Muscle of back (tissue), 11 donors: ENCODE results near the gene CDH4. TPM values are rescaled to one million over a fixed set of nuclear protein-coding genes. Genes with fewer than 3 reads are reported as not detected.
A peak's percentile ranks its signal among the peaks of the same experiment; 100 is the strongest.

Source experiments
- DNase-seq, 3 donors: peaks; one replicate each; pipeline versions ENCODE4 v3.0.0 to v3.0.0-alpha.2; 2013
- polyA plus RNA-seq, 10 donors: library from polyadenylated mRNA; unstranded; fragments of 120-200 nt; gene quantifications; one replicate each; pipeline ENCODE4 v1.2.1, GENCODE V29; 2013; ENCODE audit not compliant: insufficient read length in 10 of 10

Gene CDH4
- polyA plus RNA-seq, 10 donors: 0.74 to 2.0 (median 1.1) TPM

- DNase-seq: no peak
Measured at GRCh38 chr20:61646986-61647385, 394.9 kb downstream of the CDH4 start.

- no peak for DNase-seq
Measured at GRCh38 chr20:61647702-61648101, 395.6 kb downstream of the CDH4 start.

GRCh38 chr20:61649105-61649859 is 397.2 kb downstream of the CDH4 start:
- no peak for DNase-seq

GRCh38 chr20:61649860-61650162 is 397.8 kb downstream of the CDH4 start:
- DNase-seq: no peak

- no peak for DNase-seq
Measured at GRCh38 chr20:61650912-61651733, 399.1 kb downstream of the CDH4 start.

GRCh38 chr20:61652146-61652545 is 400.1 kb downstream of the CDH4 start:
- no peak for DNase-seq

GRCh38 chr20:61654726-61655125 is 402.7 kb downstream of the CDH4 start:
- no peak for DNase-seq

- DNase-seq: no peak
Measured at GRCh38 chr20:61655591-61655990, 403.5 kb downstream of the CDH4 start.

GRCh38 chr20:61656198-61656597 is 404.1 kb downstream of the CDH4 start:
- no peak for DNase-seq

GRCh38 chr20:61657721-61658377 is 405.8 kb downstream of the CDH4 start:
- peak in 1 of 3 donors; percentile 41 for DNase-seq

GRCh38 chr20:61658563-61658962 is 406.5 kb downstream of the CDH4 start:
- no peak for DNase-seq

- DNase-seq: peak; percentile 45 to 93 (median 79)
Measured at GRCh38 chr20:61659246-61659993, 407.4 kb downstream of the CDH4 start.

- DNase-seq: no peak
Measured at GRCh38 chr20:61659994-61660346, 407.9 kb downstream of the CDH4 start.

- no peak for DNase-seq
Measured at GRCh38 chr20:61660559-61660958, 408.5 kb downstream of the CDH4 start.

GRCh38 chr20:61661025-61661424 is 409.0 kb downstream of the CDH4 start:
- no peak for DNase-seq

- DNase-seq: no peak
Measured at GRCh38 chr20:61661583-61661982, 409.5 kb downstream of the CDH4 start.

GRCh38 chr20:61662226-61662967 is 410.3 kb downstream of the CDH4 start:
- DNase-seq: no peak

GRCh38 chr20:61662968-61663331 is 410.9 kb downstream of the CDH4 start:
- no peak for DNase-seq

GRCh38 chr20:61663521-61664425 is 411.7 kb downstream of the CDH4 start:
- no peak for DNase-seq
